HG02571 (cell line): ENCODE results near the gene IFNGR1.
"Not testable (repeated sequence)": the region's sequence is repeated elsewhere in the genome, so short reads cannot be mapped to it uniquely, and the experiment has no call there.

Source experiments
- ATAC-seq: cut with Tn5 transposase; IDR thresholded peaks from one replicate; pipeline ENCODE4 v1.9.1; 2021; ENCODE audit warnings: mild to moderate bottlenecking, moderate library complexity; ENCODE audit not compliant: unreplicated experiment

The IFNGR1 gene

DNA sequence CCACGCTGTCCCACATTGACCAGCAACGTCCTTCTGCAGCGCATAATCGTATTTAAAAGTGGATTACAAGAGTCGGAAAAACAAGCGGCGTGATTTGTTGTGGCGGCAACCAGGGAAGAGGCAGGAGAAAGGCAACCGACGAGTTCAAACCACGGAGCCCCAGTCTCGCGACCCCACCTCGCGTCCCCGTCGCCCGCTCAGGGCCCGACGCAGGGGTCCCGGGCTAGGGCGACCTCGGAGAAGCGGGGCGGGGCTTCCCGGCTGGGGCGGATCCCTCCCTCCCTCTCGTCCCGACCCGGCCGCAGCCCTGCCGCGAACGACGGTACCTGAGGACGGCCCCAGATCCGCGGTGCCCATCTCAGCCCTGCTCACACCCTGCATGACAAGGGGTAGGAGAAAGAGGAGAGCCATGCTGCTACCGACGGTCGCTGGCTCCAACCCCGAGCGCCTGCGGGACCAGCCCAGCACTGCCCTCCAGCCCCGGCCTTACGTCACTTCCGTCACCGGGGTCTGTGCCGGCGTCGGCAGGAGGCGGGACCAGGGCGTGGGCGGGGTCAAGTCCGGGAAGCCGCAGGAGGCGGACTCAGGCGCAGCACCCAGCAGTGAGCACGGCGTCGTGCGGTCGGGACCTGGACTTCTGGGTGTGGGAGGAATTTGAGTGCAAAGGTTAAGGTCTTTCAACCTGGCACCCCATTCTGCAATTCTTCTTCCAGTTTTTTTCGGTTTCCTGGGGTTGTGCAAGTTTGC lies at the start of gene IFNGR1:
TSS of gene IFNGR1 (minus strand) at position 469 of the 747 bp plus-strand sequence. CDS start at position 411, 58 bp downstream.
- ATAC-seq, result peak; percentile 93

DNA sequence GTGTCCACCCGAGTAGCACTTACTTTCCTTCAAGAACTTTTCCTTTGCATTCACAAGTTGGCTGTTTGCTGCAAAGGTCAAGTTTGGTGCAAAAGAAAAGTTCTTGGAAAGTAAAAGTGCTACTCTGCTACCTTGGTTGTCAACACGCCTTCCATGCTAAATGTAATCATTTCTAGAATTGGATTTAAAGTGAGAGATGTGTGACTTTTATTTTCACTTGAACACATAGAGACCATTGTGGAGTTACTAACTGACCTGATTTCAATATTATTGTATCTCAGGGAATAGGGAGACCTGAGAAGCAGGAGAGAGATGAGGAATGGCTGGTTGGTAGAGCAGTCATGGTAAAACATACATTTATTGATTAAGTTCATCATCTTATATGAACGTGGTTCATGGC lies 49.7 kb upstream of the IFNGR1 start:
- ATAC-seq, result no peak

DNA sequence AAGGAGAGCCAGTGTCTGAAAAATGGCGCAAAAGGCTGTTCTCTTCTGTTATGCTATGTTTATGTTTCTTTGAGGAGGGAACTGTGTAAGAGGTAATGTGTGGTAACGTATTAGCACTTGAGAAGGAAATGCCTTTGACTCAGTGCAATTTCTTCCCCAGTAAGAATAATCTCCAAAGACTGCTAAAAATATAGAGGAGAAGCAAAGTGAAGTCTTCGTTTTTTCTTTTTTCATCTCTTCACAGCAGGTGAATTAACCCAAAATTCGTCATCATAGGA lies 47.1 kb upstream of the IFNGR1 start:
- no peak for ATAC-seq

DNA sequence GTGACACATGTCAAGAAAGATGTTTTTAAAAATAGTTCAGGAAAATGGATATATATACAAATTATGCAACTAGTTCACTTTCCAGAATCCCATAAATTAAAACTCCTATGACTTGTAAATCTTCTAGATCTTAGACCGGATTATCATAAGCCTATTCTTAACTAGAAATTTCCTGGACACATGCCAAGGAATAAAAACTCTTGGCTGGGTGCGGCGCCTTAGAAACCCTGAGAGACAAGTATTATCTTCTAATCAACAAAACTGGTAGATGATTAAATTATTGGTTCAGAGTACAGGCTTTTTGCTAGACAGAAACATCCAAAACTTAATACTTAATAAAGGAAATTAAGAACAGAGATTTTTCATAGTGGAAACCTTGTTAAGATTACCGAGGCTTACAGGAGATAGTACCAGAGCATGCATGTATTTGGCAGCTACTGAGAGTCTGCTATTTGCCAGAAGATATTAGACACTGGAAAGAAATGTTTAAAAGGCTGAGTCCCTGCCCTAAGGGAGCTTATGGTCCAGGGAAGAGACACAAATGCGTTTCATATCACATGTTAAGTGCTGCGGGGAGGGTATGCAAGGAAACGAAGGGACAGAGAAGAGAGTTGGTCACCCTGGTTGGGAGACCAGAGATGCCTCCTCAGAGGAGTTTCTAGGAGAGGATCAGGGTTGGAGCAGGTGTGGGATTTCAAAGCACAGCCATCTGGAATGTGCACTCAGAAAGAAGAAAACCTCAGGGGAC lies 46.5 kb upstream of the IFNGR1 start:
- ATAC-seq, result no peak

DNA sequence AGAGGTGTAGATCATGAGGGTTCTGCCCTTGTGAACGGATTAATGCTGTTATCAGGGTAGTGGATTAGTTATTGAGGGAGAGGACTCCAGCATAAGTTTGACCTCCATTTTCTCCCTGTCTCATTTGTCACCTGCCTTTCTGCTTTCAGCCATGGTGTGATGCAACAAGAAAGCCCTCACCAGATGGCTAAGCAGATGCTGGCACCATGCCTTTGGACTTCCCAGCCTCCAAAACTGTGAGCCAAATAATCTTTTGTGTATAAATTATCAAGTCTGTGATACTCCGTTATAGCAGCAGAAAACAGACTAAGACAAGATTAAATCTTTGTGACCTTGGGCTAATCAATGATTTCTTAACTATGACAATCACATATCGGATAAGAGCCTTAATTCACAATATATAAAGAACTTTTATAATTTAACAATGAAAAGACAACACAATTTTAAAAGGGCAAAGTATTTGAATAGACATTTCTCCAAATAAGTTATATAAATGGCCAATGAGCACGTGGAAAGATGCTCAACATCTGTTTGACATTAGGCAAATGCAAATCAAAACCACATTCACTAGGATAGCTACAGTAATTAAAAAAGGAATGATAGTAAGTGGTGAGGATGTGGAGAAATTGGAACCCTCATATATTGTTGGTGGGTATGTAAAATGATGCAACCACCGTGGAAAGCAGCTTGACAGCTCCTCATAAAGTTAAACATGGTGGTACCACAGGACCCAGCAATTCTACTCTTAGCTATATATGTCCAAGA lies 45.3 kb upstream of the IFNGR1 start:
- ATAC-seq, result no peak

DNA sequence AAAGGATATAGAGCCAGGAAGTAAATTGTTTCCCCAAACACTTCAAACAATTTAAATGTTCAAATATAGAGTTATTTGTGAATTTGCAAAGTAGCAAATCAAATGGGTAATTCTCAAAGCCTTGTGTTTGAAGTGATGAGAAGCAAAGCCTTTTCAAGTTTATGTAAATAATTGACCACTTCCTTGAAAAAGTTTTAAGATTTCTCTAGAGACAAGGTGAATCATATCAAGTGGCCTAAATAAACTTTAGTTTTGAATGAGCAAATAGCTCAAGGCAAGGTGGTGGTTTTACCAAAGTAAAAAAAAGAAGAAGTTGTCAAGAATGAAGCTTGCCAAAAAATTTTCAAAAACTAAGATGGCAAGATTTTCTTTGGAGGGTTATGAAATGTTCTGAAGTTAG lies 42.6 kb upstream of the IFNGR1 start:
- no peak for ATAC-seq

DNA sequence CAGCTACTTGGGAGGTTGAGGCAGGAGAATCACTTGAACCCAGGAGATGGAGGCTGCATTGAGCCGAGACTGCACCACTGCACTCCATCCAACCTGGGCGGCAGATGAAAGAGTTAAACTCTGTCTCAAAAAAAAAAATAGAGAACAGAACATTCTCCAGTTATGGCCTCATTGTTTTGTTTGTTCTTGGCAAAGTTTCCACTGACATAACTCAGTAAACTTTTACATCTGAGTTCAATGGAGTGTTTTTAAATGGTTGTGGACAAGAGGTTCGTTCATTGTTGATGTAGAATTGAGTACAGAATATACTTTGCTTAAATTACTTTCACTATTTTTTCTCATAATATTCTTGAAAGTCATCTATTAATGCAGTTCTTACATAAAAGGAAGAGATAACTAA lies 42.2 kb upstream of the IFNGR1 start:
- ATAC-seq, result no peak

DNA sequence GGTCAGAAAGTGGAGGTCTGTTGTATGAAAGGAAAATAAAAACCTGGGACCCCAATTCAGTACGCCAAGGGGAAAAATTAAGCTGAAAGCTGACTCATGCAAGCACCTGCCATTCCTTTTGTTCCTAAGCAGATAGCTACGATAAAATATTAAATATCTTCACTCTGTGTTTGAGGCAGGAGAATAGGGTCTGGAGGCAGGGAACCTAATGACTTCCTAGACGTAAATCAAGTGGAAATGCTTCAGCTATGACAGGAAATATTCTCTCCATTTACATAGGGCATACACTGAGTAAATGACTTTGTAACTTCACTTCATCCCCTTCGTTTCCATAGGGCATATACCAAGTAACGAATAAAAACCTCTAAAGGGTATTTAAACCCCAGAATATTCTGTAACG lies 41.0 kb upstream of the IFNGR1 start:
- ATAC-seq, result no peak

DNA sequence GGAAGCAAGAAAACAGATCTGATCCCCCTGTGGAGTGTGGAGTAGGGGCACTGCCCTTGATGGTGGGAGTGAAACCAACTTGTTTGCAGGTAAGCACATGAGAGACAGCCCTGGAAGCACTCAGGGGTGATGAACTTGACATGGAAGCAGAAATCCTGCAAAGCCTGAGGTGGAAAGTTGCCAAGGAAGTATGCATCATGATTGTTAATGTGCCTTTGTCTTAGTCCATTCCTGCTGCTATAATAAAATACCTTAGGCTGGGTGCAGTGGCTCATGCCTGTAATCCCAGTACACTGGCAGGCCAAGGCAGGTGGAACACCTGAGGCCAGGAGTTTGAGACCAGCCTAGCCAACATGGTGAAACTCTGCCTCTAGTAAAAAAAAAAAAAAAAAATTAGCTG lies 40.2 kb upstream of the IFNGR1 start:
- ATAC-seq, result no peak

DNA sequence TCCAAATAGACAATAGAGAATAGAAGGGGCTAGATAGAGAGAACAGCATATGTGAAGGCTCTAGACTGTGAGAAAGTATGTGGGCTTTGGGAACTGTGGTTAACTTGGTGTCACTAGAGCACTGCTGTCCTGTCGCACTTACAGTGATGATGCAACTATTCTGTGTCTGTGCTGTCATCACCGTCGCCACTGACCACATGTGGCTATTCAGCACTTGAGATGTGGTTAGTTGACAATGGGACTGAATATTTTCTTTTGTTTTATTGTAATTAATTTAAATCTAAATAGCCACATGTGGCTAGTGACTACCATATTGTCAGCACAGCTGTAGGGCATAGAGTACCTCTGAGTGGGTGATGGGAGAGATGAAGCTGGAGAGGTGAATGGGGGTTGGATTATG lies 39.0 kb upstream of the IFNGR1 start:
- no peak for ATAC-seq

DNA sequence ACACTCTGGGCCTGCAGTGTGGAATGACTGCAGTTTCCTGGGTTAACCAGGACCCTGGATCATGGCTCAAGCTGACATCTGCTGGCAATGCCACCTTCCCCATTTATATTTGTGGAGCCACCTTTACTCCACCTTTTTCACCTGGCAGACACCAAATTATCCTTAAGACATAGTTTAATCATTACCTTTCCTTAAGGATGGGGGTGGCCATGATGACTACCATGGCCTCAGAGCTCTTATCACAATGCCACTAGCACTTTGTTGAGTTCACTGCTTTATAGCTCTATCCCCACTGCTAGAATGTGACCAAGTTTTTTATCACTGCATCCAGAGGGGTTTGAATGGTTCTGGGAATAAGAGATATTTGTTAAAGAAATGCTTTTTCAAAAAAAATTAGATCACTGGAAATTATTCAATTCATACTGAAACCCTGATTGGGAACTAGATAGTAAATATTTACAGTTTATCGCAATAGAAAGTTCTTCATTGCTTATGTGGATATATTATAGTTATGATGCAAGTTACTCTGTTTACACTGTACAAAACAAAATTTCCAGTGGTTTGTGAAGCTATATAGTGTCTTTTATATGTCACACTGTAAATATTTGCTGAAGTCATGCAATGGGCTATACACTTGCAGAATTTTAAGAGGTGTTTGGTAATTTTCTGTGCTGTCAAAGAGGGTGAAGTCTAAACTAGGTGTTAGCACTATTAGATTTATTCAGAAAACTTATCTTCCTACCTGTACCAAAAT lies 37.3 kb upstream of the IFNGR1 start:
- no peak for ATAC-seq

DNA sequence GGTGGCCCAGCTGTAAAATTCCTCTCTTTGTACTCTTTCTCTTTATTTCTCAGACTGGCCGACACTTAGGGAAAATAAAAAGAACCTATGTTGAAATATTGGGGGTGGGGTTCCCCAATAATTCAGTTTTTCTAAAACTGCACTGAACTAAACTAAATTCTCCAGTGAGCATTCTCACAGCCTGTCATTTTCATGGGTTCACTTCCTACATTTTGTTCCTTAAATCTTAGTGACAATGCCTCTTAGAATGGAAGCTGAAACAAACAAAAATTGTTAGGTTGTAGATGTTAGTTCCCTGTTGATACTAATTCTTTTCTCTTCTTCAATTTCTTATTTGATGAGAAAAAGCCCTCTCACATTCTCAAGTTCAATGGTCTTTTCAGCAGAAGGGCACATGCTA lies 35.8 kb upstream of the IFNGR1 start:
- no peak for ATAC-seq

DNA sequence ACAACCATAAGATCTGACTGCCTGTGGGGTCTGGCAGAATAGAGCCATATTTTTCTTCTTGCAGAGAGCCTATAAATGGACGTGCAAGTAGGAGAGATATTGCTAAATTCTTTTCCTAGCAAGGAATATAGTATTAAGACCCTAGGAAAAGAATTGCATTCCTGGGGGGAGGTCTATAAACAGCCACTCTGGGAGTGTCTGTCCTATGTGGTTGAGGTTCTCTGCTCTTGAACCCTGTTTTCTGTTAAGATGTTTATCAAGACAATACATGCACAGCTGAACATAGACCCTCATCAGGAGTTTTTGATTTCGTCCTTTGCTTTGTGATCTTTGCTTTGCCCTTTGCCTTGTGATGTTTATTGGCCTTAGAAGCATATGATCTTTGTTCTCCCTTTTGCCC lies 35.2 kb upstream of the IFNGR1 start:
- not testable (repeated sequence) for ATAC-seq

DNA sequence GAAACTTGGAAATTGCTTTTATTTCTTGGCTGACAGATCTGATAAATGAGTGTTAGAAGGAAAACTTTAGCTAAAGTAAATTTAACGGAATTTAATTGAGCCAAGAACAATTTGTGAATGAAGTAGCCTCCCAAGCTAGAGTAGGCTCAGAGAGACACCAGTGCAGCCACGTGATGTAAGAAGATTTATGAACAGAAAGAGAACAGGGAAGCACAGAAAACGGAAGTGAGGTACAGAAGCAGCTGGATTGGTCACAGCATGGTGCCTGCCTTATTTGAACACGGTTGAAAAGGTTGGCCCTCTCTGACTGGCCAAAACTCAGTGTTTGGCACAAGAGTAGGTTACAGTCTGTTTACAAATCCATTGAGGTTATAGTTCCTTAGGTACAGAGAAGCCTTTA lies 29.5 kb upstream of the IFNGR1 start:
- no peak for ATAC-seq

DNA sequence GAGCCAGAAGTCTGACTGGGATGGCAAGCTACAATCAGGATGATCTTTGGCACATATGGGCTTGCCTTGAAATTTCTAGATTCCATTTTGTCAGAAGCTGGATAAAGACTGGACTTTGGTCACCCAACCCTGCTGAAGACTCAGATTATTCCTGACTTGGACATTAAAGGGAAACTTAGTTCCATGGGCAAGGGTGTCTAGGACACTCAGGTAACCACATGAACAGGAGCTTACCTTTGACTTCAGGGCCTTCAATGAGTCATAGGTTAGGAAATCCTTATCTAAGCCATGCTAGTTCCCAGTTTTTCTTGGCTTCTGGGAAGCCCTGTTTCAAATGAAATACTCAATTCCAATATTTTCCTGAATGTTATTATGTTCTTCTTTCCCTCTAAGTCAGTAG lies 28.5 kb upstream of the IFNGR1 start:
- no peak for ATAC-seq

DNA sequence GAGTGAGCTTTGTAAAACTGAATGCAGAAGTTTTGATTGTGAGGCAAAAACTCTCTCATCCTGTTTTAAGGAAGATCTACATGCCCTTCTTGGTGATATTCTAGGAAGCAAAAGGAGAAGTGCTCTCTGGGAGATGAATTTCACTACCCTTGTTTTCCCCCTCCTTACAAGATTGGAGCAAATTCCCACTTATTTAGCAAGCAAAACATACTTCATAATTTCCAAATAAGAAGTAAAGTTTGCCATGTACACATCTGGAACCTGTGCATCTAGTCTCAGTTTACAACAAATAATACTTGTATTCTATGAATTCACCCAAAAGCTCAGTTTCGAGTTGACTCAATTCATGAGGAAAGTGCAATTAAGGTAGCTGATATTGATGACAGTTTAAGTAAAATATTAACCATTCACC lies 27.6 kb upstream of the IFNGR1 start:
- ATAC-seq, result no peak

DNA sequence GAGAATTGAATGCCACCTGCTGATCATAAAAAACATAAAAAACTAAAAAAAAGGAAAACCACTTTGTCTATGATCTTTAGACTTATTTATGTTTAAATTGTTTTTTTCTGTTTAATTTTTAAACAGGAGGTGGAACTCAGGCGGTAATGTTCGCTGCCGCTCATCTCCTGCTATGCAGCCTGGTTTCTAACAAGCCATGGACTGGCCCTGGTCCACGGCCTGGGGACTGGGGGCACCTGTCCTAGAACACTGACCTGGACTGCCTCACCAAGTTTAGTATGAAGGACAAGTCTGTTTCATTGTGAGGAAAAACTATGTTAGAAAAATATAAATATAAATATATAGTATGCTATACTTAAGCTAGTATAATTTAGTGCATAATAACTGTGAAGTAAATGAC lies 27.0 kb upstream of the IFNGR1 start:
- no peak for ATAC-seq

DNA sequence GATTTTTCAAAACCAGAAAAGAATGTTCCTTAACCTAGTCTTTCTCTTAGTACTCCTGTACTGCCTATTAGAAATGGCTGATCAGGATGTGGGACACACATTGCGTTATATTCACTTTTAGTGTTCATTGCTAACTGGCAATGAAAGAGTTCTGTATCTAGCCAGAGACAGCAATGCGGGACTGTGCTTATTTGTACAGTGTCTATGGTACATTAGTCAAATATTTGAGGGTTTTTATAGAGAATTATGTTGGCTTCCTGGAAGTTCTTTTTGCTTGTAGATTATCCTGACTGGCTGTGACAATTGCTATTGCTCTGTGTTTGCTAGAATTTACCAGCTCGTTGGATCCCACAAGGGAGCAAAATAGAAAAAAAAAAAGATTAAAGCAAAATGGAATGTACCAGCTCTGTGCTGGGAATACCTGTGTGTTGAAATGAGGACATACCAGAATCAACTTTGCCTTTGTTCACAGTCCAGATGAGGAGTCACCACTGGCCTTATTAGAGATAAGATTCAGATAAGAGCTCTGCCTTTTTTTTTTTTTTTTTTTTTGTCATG lies 22.4 kb upstream of the IFNGR1 start:
- ATAC-seq, result no peak

DNA sequence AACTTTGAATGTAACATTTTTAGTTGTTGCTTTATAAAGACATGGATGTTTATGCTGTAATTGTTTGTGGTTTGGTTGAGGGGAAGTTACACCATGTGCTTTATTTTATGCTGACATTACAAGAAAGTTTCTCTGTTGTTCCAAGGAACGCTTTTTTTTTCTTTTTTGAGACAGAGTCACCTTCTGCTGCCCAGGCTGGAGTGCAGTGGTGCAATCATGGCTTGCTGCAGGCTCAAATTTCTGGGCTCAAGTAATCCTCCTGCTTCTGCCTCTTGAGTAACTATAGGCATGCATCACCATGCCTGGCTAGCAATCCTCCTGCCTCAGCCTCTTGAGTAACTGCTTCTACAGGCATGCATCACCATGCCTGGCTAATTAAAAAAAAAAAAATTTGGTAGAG lies 21.0 kb upstream of the IFNGR1 start:
- ATAC-seq, result no peak

DNA sequence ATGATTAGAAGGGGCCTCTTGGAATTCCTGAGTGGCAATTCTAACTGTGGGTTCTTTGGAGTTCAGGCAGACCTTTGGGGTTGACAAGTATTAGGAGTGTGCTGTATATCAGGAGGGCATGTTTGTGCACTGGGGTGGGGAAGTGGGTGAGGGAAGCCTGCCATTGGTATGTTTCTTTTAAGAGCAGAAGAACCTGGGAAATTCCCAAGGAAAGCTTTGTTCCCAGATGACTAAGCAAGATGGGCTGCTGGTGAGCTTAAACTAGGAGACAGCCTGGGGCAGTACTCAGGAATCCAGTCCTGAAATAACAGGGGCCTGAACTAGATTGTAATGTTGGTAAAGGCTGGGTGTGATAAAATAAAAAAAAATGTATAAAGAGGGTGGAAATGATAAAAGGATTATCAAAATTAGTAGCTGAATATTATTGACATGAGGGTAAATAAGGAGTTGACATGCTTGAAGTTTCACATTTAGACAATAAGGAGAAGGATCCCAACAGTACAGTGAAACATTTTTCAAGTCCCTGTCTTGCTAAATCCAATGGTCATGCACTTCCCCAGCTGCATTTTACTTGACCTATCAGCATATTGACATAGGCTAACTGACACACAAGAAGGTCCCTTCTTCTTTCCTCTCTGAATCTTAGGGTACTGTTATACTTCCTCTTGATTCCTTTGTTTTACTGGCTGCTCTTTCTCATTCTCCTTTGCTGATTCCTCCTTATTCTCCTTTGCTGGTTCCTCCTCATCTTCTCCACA lies 18.4 kb upstream of the IFNGR1 start:
- ATAC-seq, result no peak
